Measurements from ENCODE around the gene ASCC3.

GRCh38 chr6:100464903-100465700 lies 416.0 kb downstream of the ASCC3 start, which contains the start of gene SIM1:
- TF ChIP-seq CTCF (IDR thresholded peaks at IDR 0.05): no peak
- no peak for TF ChIP-seq POLR2A (IDR thresholded peaks at IDR 0.05; ENCODE audit: low read depth)
- no peak for TF ChIP-seq EP300 (IDR thresholded peaks at IDR 0.05)
